ENCODE measurements around the gene LMNTD2. TPM values are rescaled to one million over a fixed set of nuclear protein-coding genes. Genes with fewer than 3 reads are reported as not detected.

Gene LMNTD2, protein sequence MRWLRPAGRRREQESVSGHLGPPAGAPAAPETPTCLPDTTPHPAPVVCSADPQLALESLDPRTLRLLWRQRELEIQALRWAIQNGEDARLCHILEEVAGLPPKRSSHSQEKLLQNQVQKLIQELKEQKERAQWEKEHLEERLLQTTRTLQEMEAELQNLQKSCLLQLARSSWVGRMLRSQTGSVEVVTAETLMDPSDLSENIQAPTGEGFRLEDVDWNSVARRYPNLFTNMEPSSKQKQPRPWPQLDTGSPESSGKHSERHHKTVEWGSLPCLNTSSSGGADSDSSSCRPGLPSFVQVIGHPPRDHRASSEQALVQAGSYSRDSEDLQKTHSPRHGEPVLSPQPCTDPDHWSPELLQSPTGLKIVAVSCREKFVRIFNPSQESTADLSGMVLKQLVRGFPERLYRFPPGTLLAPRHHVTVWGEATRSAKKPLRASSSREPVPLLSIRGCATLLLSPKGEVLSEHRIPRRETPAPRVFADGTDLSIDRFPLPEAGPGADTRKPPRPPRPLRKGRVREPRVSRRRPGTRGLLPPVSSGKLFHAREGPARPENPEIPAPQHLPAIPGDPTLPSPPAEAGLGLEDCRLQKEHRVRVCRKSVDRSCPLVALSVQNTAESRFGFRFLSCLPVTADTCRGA
- 0.39 and 1.2 TPM in 2 replicates for total RNA-seq

DNA sequence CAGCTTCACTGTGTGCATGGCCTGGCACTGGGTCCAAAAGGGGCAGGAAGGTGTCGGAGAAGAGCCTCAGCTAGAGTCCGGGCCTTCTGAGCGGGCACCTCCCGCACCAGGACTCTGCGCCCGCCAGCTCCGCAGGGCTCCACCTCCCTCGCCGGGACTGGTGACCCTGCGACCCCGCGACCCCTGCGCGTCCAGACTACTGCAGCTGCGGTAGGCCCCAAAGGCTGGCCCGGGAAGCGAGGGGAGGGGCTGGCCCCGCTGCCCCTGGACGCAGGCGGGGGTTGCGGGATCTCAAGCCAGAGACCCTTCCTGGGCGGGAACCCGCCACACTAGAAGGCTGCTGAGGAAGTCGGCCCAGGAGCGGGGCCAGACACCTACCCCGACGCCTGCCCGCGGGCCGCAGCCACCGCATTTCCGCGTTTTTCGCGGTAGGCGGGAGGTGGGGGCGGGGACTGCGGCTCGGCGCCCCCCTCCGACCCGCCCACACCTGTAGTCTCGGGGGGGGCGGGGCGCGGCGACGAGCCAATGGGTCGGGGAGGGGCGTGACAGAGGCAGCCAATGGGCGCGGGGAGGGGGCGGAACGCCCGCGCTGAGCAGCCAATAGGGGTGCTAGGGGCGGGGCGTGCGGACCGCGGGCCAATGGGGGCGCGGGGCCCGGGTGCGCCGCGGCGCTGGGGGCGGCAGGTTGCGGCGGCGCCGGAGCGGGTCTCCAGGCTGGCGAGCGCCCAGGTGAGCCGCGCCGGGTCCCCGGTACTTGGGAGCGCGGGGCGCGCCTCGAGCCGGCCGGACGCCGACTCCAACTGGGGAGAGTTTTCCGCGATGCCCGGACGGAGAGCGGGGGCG, at the start of gene LMNTD2, which contains the start of gene RASSF7:
Gene LMNTD2, minus strand, starts transcription at position 434 of the 843 bp plus-strand sequence. Its CDS starts 22 bp downstream, at position 412.
Gene RASSF7, plus strand, starts transcription at position 666 of the 843 bp plus-strand sequence. CDS start 799 bp downstream, outside the sequence.

DNA sequence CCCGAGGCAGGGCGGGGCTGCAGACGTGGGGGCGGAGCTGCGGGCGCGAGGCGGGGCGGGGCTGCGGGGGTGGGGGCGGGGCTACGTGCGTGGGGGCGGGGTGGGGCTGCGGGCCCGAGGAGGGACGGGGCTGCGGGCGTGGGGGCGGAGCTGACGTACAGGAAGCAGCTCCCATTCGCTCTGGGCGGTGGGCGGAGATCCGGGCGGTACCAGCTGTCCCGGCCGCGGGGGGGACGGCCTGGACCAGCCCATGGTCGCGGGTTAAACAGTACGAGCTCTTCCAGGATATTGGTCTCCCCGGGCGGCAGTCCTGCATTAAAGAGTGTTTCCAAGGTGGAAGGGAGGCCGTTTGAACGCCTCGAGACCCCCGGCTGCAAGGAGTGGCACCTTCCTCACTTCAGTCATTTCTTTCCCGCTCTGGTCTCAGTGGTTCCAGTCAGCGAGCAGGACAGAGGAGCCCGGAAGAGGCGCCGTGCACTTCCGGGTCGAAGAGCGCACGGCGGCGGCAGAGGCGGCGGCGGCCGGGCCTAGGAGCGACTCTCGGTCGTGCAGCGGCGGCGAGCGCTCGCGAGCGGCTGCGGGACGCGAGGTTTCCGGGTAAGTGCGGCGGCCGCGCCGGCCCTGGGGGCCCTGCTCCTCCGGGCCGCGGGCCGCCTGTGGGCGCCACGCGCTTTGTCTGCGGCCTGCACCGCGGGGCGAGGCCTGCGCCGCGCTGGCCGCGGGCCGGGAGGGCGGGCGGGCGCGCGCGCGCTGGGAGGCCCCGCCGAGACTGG, 15.6 kb upstream of the LMNTD2 start, which contains the start of gene PHRF1:
Gene PHRF1, plus strand, starts transcription at position 475 of the 773 bp plus-strand sequence. CDS start 5,043 bp downstream, outside the sequence.

DNA sequence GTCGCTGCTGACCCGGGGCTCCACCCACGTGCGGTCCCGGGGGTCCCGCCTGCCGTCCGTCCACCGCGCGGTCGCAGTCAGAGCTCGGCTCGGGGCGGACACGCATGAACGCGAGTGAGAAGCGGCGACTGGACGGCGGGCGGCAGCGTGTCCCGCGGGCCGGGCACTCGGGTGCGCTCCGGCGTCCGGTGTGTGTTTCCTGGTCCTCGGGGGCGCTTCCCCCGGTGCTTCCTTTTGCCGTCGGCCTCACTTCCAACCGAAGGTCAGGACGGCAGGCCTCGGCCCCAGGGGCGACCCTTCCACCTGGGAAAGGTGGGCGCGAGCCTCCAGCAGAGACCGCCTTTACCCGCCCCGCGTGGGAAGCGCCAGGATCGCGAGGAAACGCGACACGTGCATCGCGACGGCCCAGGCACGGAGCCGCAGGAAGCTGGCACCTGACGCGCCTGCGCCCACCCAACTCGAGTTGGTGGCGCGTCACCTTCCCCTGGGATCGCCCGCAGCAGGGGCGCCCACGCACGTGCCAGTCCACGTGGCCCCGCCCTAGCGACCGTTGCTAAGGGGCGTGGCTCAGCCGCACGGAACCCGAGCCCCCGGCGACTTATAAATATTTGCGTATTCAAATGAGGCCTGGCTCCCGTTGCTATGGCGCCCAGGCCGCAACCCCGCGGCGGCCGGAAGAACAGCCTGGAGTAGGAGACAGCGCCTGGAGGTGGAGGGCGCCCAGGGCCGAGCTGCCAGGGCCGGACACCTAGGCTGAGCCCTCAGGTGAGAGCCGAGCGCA, 23.5 kb downstream of the LMNTD2 start, which contains the start of gene LRRC56:
Gene LRRC56, plus strand, starts transcription at position 687 of the 781 bp plus-strand sequence. CDS start 3,158 bp downstream, outside the sequence.

DNA sequence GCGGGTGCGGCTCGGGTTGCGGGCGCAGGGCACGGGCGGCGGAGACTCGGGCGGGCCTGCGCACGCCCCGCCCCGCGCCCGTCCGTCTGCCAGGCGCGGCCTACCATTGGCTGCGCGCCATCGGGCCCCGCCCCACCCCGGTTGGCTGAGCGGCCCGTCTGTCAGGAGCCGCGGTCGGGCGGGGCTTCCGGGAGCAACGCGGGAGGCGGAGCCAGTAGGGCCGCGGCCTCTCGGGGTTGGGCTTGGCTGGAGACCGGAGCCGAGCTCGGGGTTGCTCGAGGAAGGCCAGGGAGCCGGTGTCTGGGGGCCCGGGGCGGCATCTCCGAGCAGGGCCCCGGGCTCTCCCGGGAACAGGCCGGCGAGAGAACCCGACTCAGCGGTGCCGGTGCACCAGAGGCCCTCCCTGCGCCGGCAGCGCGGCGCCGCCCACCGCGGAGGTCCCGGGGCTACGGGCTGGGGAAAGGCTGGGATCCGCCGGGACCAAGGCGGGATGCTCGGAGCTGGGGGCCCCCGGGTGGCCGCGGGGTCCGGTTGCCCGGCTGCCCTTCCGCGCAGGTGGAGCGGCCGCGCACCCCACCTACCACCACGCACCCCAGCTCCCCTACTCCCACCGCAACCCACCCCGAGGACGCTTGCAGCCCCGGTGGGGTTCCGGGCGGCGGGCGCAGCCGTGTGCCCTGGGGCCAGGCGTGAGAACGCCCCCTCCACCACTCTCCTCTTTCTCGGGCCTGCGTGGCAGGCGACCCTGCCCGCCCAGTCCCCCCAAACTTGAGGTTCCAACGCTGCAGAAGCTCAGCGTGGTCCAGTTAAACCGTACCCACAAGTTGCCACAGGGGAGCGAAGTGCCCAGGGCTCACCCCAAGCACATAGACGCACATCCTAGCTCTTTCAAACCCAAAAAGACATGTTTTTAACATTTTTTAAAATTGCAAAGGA, 24.8 kb downstream of the LMNTD2 start, which contains the start of gene HRAS:
Gene HRAS, minus strand, starts transcription at position 58 of the 936 bp plus-strand sequence.

DNA sequence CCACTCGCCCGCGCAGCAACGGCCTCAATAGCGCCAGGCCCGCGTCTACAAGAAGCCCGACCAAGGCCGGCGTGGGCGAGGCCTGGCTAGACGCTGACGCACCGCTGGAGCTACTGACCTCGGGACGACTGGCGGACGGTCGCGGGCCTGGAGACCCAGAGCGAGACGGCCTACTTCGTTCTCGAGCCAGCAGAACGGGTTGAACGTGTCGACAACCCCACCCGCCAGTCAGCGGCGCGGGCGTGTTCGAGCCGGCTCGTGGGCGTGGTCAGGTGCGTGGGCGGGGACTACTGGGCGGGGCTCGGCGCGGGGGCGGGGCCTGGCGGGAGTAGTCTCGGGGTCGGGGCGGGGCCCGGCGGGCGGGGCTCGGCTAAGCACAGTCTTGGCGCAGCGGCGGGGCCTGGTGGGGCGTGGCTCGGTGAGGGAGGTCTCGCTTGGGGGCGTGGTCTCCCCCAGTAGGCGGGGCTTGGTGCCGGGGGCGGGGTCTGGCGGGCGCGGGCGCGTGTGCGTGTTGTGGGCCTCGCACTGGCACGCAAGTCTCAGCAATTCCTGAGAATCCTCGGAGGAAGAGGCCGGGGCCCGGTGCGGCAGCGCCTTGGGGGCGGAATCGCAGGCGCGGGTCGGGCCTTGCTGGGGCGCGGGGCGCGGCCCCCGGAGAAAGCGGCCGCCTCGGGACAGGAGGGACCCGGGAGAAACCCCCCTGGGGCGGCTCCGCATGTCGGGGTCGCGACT, 53.4 kb downstream of the LMNTD2 start, which contains the start of gene RNH1:
Gene RNH1, minus strand, starts transcription at position 248 of the 732 bp plus-strand sequence. CDS start 5,080 bp downstream, outside the sequence.

Other genes with a start within 250 kb of the LMNTD2 start
- gene IFITM1, start 246.7 kb downstream of the LMNTD2 start, total RNA-seq, result 81.3 and 545 TPM in 2 replicates
- 191 and 603 TPM in 2 replicates for gene IFITM3, start 239.9 kb downstream of the LMNTD2 start, total RNA-seq
- gene B4GALNT4, start 191.2 kb downstream of the LMNTD2 start, total RNA-seq, result 14.4 and 50.0 TPM in 2 replicates
- 1.7 and 5.2 TPM in 2 replicates for gene PKP3, start 166.5 kb downstream of the LMNTD2 start, total RNA-seq
- 22.4 and 41.8 TPM in 2 replicates for gene SIGIRR, start 145.7 kb downstream of the LMNTD2 start, total RNA-seq
- gene ANO9, start 118.7 kb downstream of the LMNTD2 start, total RNA-seq, result 0.39 TPM in 1 of 2 replicates, not detected in the other
- 38.4 and 60.8 TPM in 2 replicates for gene PTDSS2, start 110.5 kb downstream of the LMNTD2 start, total RNA-seq
- 211 and 362 TPM in 2 replicates for gene RNH1, start 53.5 kb downstream of the LMNTD2 start, total RNA-seq
- 52.8 and 80.4 TPM in 2 replicates for gene HRAS, start 25.2 kb downstream of the LMNTD2 start, total RNA-seq
- 0.26 and 2.6 TPM in 2 replicates for gene LRRC56, start 23.2 kb downstream of the LMNTD2 start, total RNA-seq
- gene RASSF7, start 232 bp upstream of the LMNTD2 start, total RNA-seq, result 6.8 and 8.1 TPM in 2 replicates
- gene PHRF1, start 15.7 kb upstream of the LMNTD2 start, total RNA-seq, result 17.1 and 30.9 TPM in 2 replicates
- 13.3 and 28.1 TPM in 2 replicates for gene IRF7, start 55.2 kb upstream of the LMNTD2 start, total RNA-seq
- 0.26 TPM in 1 of 2 replicates, not detected in the other for gene CDHR5, start 64.2 kb upstream of the LMNTD2 start, total RNA-seq
- not detected in 2 replicates for gene SCT, start 66.4 kb upstream of the LMNTD2 start, total RNA-seq
- gene DRD4, start 76.5 kb upstream of the LMNTD2 start, total RNA-seq, result not detected in 2 replicates
- 21.5 and 33.3 TPM in 2 replicates for gene DEAF1, start 134.5 kb upstream of the LMNTD2 start, total RNA-seq
- 12.5 and 63.3 TPM in 2 replicates for gene TMEM80, start 135.1 kb upstream of the LMNTD2 start, total RNA-seq
- 17.9 and 20.8 TPM in 2 replicates for gene EPS8L2, start 145.5 kb upstream of the LMNTD2 start, total RNA-seq
- 172 and 222 TPM in 2 replicates for gene TALDO1, start 186.7 kb upstream of the LMNTD2 start, total RNA-seq
- gene GATD1, start 216.7 kb upstream of the LMNTD2 start, total RNA-seq, result 15.1 and 24.4 TPM in 2 replicates
- 2.2 and 3.8 TPM in 2 replicates for gene CEND1, start 229.4 kb upstream of the LMNTD2 start, total RNA-seq
- gene SLC25A22, start 237.5 kb upstream of the LMNTD2 start, total RNA-seq, result 9.7 and 14.5 TPM in 2 replicates
- 13.7 and 27.5 TPM in 2 replicates for gene PIDD1, start 244.5 kb upstream of the LMNTD2 start, total RNA-seq
- 326 and 769 TPM in 2 replicates for gene RPLP2, start 249.2 kb upstream of the LMNTD2 start, total RNA-seq